Endodermal cell (in vitro differentiated cells): ENCODE measurements around the gene C10orf95. TPM values are rescaled to one million over a fixed set of nuclear protein-coding genes. Genes with fewer than 3 reads are reported as not detected.

Experiments used
- DNase-seq: peaks from one replicate; pipeline ENCODE4 v3.0.0-alpha.2; 2017
- H3K27ac ChIP-seq: 2 replicates; pipeline ENCODE4 v1.5.1; 2013; ENCODE audit warnings: mild to moderate bottlenecking, low read depth, low read length, moderate library complexity
- H3K27me3 ChIP-seq: 2 replicates; pipeline ENCODE4 v1.6.1; 2013; ENCODE audit warnings: mild to moderate bottlenecking, low read length, moderate library complexity; ENCODE audit not compliant: insufficient read depth, control insufficient read depth, poor library complexity, severe bottlenecking
- H3K36me3 ChIP-seq: 2 replicates; pipeline ENCODE4 v1.7.0; 2013; ENCODE audit warnings: mild to moderate bottlenecking, low read length, moderate library complexity; ENCODE audit not compliant: control insufficient read depth, insufficient read depth
- H3K4me1 ChIP-seq: one replicate; pipeline ENCODE4 v1.7.0; 2013; ENCODE audit warnings: low read length; ENCODE audit not compliant: control insufficient read depth, insufficient read depth
- H3K4me3 ChIP-seq: 2 replicates; pipeline ENCODE4 v1.5.1; 2013; ENCODE audit warnings: mild to moderate bottlenecking, low read length, moderate library complexity
- H3K9ac ChIP-seq: 2 replicates; pipeline ENCODE4 v1.6.1; 2013; ENCODE audit warnings: mild to moderate bottlenecking, low read length, moderate library complexity; ENCODE audit not compliant: poor library complexity, severe bottlenecking; ENCODE audit errors: extremely low read depth
- H3K9me3 ChIP-seq: 2 replicates; pipeline ENCODE4 v1.6.1; 2013; ENCODE audit warnings: mild to moderate bottlenecking, low read length, moderate library complexity; ENCODE audit not compliant: control insufficient read depth
- H3K27ac Mint-ChIP-seq: 2 replicates; pipeline ENCODE4 v1.8.0; 2020; ENCODE audit warnings: mixed read lengths
- H3K27me3 Mint-ChIP-seq: 2 replicates; pipeline ENCODE4 v1.8.0; 2021; ENCODE audit warnings: mild to moderate bottlenecking, mixed read lengths; ENCODE audit not compliant: insufficient read depth
- H3K36me3 Mint-ChIP-seq: 2 replicates; pipeline ENCODE4 v1.8.0; 2020; ENCODE audit warnings: low read depth, mixed read lengths
- H3K4me1 Mint-ChIP-seq: 2 replicates; pipeline ENCODE4 v1.8.0; 2020; ENCODE audit warnings: mixed read lengths
- H3K4me3 Mint-ChIP-seq: 2 replicates; pipeline ENCODE4 v1.8.0; 2020; ENCODE audit warnings: mild to moderate bottlenecking, moderate library complexity, mixed read lengths
- H3K9me3 Mint-ChIP-seq: 2 replicates; pipeline ENCODE4 v1.8.0; 2020; ENCODE audit warnings: mild to moderate bottlenecking, mixed read lengths
- whole genome bisulfite sequencing, 2 experiments: methylation state at CpG; one replicate each; pipeline versions ENCODE4 v1.1.5 to v1.1.7; 2013; ENCODE audit warnings: missing lambda C conversion rate in 2 of 2, mixed read lengths in 1 of 2; ENCODE audit not compliant: insufficient coverage in 1 of 2, insufficient read length in 1 of 2; 5-methylcytosine and 5-hydroxymethylcytosine counted together
- total RNA-seq, 2 donors: library from RNA; stranded (reverse); fragmentation: NEBNext Ultra II Directional in 1 of 2; extraction: Animal tissue kit (Norgen Biotek cat#: 25700) in 1 of 2; gene quantifications; 2 replicates in 1 of 2; 3 replicates in 1 of 2; pipeline ENCODE4 v1.2.1, GENCODE V29; 2021
- TF ChIP-seq, protein P1 (sequence below): fragments of 200-600 bp; sonication (generic); conservative IDR thresholded peaks from 2 replicates; pipeline ENCODE4 v1.5.0; 2021; ENCODE audit warnings: antibody characterized with exemption, mild to moderate bottlenecking

C10orf95 gene
- total RNA-seq, 2 donors from 2014 or later, result 0.35 to 0.93 TPM

DNA sequence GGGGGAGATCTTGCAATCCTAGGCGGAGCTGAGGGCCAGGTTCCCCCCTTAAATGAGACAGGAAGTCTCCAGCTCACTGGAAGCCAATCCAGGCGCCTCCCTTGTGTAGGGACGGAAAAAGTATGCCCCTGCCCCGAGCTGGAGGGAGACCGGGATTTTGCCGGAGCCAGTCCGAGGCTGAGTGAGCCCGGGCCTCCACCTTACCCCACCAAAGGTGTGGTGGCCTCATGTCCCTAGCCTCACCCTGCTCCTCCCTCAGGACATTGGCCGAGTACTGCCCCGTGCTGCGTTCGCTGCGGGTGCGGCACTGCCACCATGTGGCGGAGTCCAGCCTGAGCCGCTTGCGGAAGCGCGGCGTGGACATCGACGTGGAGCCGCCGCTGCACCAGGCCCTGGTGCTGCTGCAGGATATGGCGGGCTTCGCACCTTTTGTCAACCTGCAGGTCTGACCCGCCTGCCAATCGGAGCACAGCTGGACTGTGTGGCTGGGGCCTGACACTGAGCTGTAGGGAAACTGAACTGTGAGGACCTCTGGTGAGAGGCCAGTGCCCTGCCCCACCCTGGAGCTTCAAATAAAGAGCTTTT, 28.7 kb downstream of the C10orf95 start:
- Mint-ChIP-seq H3K27me3 (peaks cover 15% of the 10 kb centered on the region), H3K4me1 (peaks cover 15% of the 10 kb centered on the region), H3K36me3 (peaks cover 15% of the 10 kb centered on the region), H3K9me3 (no peaks in the 10 kb centered on the region), H3K27ac (no peak overlapping the region), H3K4me3 (peak overlapping the region; percentile 88)
- Histone ChIP-seq H3K4me3 (peak overlapping the region; percentile 94), H3K36me3 (peaks cover 16% of the 10 kb centered on the region), H3K27me3 (peaks cover 9% of the 10 kb centered on the region), H3K9me3 (no peaks in the 10 kb centered on the region), H3K4me1 (peaks cover 10% of the 10 kb centered on the region), H3K27ac (no peak overlapping the region), H3K9ac (no peak overlapping the region)
- TF ChIP-seq, protein P1, sequence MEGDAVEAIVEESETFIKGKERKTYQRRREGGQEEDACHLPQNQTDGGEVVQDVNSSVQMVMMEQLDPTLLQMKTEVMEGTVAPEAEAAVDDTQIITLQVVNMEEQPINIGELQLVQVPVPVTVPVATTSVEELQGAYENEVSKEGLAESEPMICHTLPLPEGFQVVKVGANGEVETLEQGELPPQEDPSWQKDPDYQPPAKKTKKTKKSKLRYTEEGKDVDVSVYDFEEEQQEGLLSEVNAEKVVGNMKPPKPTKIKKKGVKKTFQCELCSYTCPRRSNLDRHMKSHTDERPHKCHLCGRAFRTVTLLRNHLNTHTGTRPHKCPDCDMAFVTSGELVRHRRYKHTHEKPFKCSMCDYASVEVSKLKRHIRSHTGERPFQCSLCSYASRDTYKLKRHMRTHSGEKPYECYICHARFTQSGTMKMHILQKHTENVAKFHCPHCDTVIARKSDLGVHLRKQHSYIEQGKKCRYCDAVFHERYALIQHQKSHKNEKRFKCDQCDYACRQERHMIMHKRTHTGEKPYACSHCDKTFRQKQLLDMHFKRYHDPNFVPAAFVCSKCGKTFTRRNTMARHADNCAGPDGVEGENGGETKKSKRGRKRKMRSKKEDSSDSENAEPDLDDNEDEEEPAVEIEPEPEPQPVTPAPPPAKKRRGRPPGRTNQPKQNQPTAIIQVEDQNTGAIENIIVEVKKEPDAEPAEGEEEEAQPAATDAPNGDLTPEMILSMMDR, result peak; percentile 88
- DNase-seq, result peak; percentile 93
- WGBS, 2 experiments, result 22 to 29% methylated on average over 17 to 28 of the region's 28 CpGs

DNA sequence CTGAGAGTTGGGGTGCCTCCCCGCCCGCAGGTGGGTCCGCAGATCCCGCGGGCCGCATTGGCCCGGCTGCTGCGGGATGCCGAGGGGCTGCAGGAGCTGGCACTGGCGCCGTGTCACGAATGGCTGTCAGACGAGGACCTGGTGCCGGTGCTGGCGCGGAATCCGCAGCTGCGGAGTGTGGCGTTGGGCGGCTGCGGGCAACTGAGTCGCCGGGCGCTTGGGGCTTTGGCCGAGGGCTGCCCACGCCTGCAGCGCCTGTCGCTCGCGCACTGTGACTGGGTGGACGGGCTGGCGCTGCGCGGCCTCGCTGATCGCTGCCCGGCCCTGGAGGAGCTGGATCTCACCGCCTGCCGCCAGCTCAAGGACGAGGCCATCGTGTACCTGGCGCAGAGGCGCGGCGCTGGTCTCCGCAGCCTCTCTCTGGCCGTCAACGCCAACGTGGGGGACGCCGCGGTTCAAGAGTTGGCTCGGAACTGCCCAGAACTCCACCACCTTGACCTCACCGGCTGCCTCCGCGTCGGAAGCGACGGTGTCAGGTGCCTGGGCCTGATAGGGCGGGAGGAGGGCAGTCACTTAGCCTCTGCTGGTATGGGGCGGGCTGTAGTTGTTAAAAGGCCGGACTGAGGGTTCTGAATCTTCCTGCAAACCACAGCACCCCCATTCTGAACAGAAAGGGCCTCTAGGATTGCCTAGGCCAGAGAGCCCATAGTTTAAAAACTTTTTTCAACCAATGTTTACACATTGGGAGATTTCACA, 29.4 kb downstream of the C10orf95 start:
- no peaks in the 10 kb centered on the region for H3K9me3 ChIP-seq
- Mint-ChIP-seq H3K36me3 (peaks cover 15% of the 10 kb centered on the region), H3K4me3 (peak overlapping the region; percentile 88), H3K9me3 (no peaks in the 10 kb centered on the region), H3K27me3 (peaks cover 15% of the 10 kb centered on the region), H3K4me1 (peaks cover 15% of the 10 kb centered on the region), H3K27ac (no peak overlapping the region)
- 1 to 4% methylated on average over 26 to 62 of the region's 62 CpGs for WGBS, 2 experiments
- no peak overlapping the region for H3K9ac ChIP-seq
- H3K27me3 ChIP-seq, result peaks cover 14% of the 10 kb centered on the region
- TF ChIP-seq, protein P1, result no peak
- H3K36me3 ChIP-seq, result peaks cover 16% of the 10 kb centered on the region
- DNase-seq, result peak; percentile 82
- peaks cover 10% of the 10 kb centered on the region for H3K4me1 ChIP-seq
- H3K27ac ChIP-seq, result no peak overlapping the region
- H3K4me3 ChIP-seq, result peak overlapping the region; percentile 94

DNA sequence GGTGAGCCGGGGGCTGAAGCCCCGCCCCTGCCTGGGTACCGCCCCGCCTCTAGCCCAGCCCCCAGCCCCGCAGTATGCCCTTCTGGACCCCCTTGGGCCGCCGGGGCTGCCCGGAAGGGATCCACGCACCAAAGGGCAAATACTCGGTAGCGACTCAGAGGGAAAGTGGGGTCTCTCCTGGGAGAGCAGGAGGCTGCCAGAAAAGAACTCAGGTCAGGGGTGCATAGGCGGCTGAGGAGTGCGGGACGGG, 29.9 kb downstream of the C10orf95 start:
- WGBS, 2 experiments, result 0 to 1% methylated on average over 4 to 14 of the region's 14 CpGs
- H3K27me3 Mint-ChIP-seq, result peaks cover 15% of the 10 kb centered on the region
- TF ChIP-seq, protein P1, result no peak
- Histone ChIP-seq H3K36me3 (peaks cover 16% of the 10 kb centered on the region), H3K4me3 (peak overlapping the region; percentile 94), H3K27ac (no peak overlapping the region), H3K9me3 (no peaks in the 10 kb centered on the region), H3K27me3 (peaks cover 14% of the 10 kb centered on the region), H3K4me1 (peaks cover 10% of the 10 kb centered on the region), H3K9ac (no peak overlapping the region)
- no peak for DNase-seq
- H3K27ac Mint-ChIP-seq, result no peak overlapping the region
- no peaks in the 10 kb centered on the region for H3K9me3 Mint-ChIP-seq
- peaks cover 15% of the 10 kb centered on the region for H3K36me3 Mint-ChIP-seq
- H3K4me1 Mint-ChIP-seq, result peaks cover 15% of the 10 kb centered on the region
- peak overlapping the region; percentile 88 for H3K4me3 Mint-ChIP-seq
